H9 (cell line): ENCODE results near the gene FBXO24. TPM values are rescaled to one million over a fixed set of nuclear protein-coding genes. Genes with fewer than 3 reads are reported as not detected.

Experiments used
- DNase-seq: peaks from one replicate; pipeline ENCODE4 v3.0.0-alpha.2; 2017
- H2AFZ ChIP-seq: one replicate; pipeline ENCODE4 v1.6.1; 2013; ENCODE audit warnings: mild to moderate bottlenecking, low read length, control low read depth, moderate library complexity
- H2AK5ac ChIP-seq: 2 replicates; pipeline ENCODE4 v1.6.1; 2013; ENCODE audit warnings: low read length, control low read depth, mixed read lengths; ENCODE audit not compliant: insufficient read length
- H2BK120ac ChIP-seq: one replicate; pipeline ENCODE4 v1.6.1; 2013; ENCODE audit warnings: low read depth, mild to moderate bottlenecking, low read length, control low read depth, inconsistent platforms; ENCODE audit not compliant: poor library complexity, severe bottlenecking
- H2BK12ac ChIP-seq: 2 replicates; pipeline ENCODE4 v1.6.1; 2013; ENCODE audit warnings: low read length, control low read depth, mixed read lengths, low read depth; ENCODE audit not compliant: insufficient read length
- H2BK15ac ChIP-seq: 2 replicates; pipeline ENCODE4 v1.6.1; 2013; ENCODE audit warnings: low read depth, low read length, control low read depth
- H2BK20ac ChIP-seq: one replicate; pipeline ENCODE4 v1.6.1; 2013; ENCODE audit warnings: low read depth, mild to moderate bottlenecking, low read length, control low read depth, inconsistent platforms; ENCODE audit not compliant: poor library complexity, severe bottlenecking
- H2BK5ac ChIP-seq: 2 replicates; pipeline ENCODE4 v1.6.1; 2013; ENCODE audit warnings: low read length, control low read depth, mixed read lengths; ENCODE audit not compliant: insufficient read length
- H3K14ac ChIP-seq: 2 replicates; pipeline ENCODE4 v1.6.1; 2013; ENCODE audit warnings: low read length, control low read depth; ENCODE audit not compliant: insufficient read depth
- H3K18ac ChIP-seq: 2 replicates; pipeline ENCODE4 v1.6.1; 2013; ENCODE audit warnings: low read depth, mild to moderate bottlenecking, mixed read lengths, low read length, control low read depth; ENCODE audit not compliant: insufficient read length
- H3K23ac ChIP-seq: 2 replicates; pipeline ENCODE4 v1.6.1; 2013; ENCODE audit warnings: low read length, control low read depth, mixed read lengths, low read depth; ENCODE audit not compliant: insufficient read length
- H3K23me2 ChIP-seq: 2 replicates; pipeline ENCODE4 v1.6.1; 2013; ENCODE audit warnings: low read depth, mild to moderate bottlenecking, mixed read lengths, low read length, control low read depth; ENCODE audit not compliant: insufficient read length, poor library complexity, severe bottlenecking
- H3K27ac ChIP-seq: 2 replicates; pipeline ENCODE4 v1.5.1; 2013; ENCODE audit warnings: low read length, control low read depth, mixed read lengths, low read depth; ENCODE audit not compliant: insufficient read length
- H3K27me3 ChIP-seq: 2 replicates; pipeline ENCODE4 v1.6.1; 2013; ENCODE audit warnings: low read length, control low read depth, inconsistent platforms; ENCODE audit not compliant: insufficient read depth
- H3K4ac ChIP-seq: 2 replicates; pipeline ENCODE4 v1.6.1; 2013; ENCODE audit warnings: low read depth, mild to moderate bottlenecking, control low read depth, inconsistent platforms, low read length, moderate library complexity
- H3K4me1 ChIP-seq: 2 replicates; pipeline ENCODE4 v1.6.1; 2013; ENCODE audit warnings: low read length, control low read depth, inconsistent platforms; ENCODE audit not compliant: insufficient read depth
- H3K4me2 ChIP-seq: 2 replicates; pipeline ENCODE4 v1.6.1; 2013; ENCODE audit warnings: low read length, control low read depth, mixed read lengths; ENCODE audit not compliant: insufficient read length, insufficient read depth
- H3K56ac ChIP-seq: 2 replicates; pipeline ENCODE4 v1.6.1; 2013; ENCODE audit warnings: low read depth, mild to moderate bottlenecking, mixed read lengths, low read length, control low read depth; ENCODE audit not compliant: insufficient read length
- H3K79me1 ChIP-seq: 2 replicates; pipeline ENCODE4 v1.6.1; 2013; ENCODE audit warnings: low read depth, mild to moderate bottlenecking, moderate library complexity, low read length, control low read depth, inconsistent platforms; ENCODE audit not compliant: insufficient read depth, poor library complexity, severe bottlenecking
- H3K79me2 ChIP-seq: 2 replicates; pipeline ENCODE4 v1.6.1; 2013; ENCODE audit warnings: low read length, control low read depth, inconsistent platforms; ENCODE audit not compliant: insufficient read depth
- H3K9ac ChIP-seq: 2 replicates; pipeline ENCODE4 v1.6.1; 2013; ENCODE audit warnings: low read length, control low read depth, mixed read lengths; ENCODE audit not compliant: insufficient read length; ENCODE audit errors: extremely low read depth
- H3K9me3 ChIP-seq: one replicate; pipeline ENCODE4 v1.6.1; 2013; ENCODE audit warnings: low read depth, low read length, inconsistent platforms; ENCODE audit not compliant: control insufficient read depth
- H3T11ph ChIP-seq: one replicate; pipeline ENCODE4 v1.6.1; 2013; ENCODE audit warnings: mild to moderate bottlenecking, low read length, control low read depth, inconsistent platforms
- H4K20me1 ChIP-seq: one replicate; pipeline ENCODE4 v1.6.1; 2013; ENCODE audit not compliant: control insufficient read depth, insufficient read length, insufficient read depth
- H4K5ac ChIP-seq: 2 replicates; pipeline ENCODE4 v1.6.1; 2013; ENCODE audit warnings: low read depth, mild to moderate bottlenecking, mixed read lengths, low read length, control low read depth; ENCODE audit not compliant: insufficient read length
- H4K8ac ChIP-seq: replicated peaks from 2 replicates; pipeline ENCODE4 v1.6.1; 2013; ENCODE audit warnings: low read length, control low read depth, mixed read lengths, low read depth; ENCODE audit not compliant: insufficient read length
- H4K91ac ChIP-seq: 2 replicates; pipeline ENCODE4 v1.6.1; 2013; ENCODE audit warnings: low read depth, mild to moderate bottlenecking, moderate library complexity, mixed read lengths, low read length, control low read depth; ENCODE audit not compliant: insufficient read length
- H3K27ac Mint-ChIP-seq, 3 experiments: 2 replicates in 2 of 3; 3 replicates in 1 of 3; pipeline ENCODE4 v1.8.0; 2020 to 2021; ENCODE audit warnings: mixed read lengths in 3 of 3, mild to moderate bottlenecking in 1 of 3, moderate library complexity in 1 of 3
- H3K27me3 Mint-ChIP-seq: 2 replicates; pipeline ENCODE4 v1.8.0; 2021; ENCODE audit warnings: low read depth, mild to moderate bottlenecking, moderate library complexity, mixed read lengths
- H3K36me3 Mint-ChIP-seq, 3 experiments: 2 replicates in 2 of 3; 3 replicates in 1 of 3; pipeline ENCODE4 v1.8.0; 2020 to 2021; ENCODE audit warnings: low read depth in 3 of 3, mixed read lengths in 3 of 3; ENCODE audit not compliant: insufficient read depth in 1 of 3
- H3K4me1 Mint-ChIP-seq, 2 experiments: 2 replicates each; pipeline ENCODE4 v1.8.0; 2020; ENCODE audit warnings: mixed read lengths in 2 of 2
- H3K4me3 Mint-ChIP-seq, 2 experiments: 2 replicates in 1 of 2; 3 replicates in 1 of 2; pipeline ENCODE4 v1.8.0; 2020 to 2021; ENCODE audit warnings: mild to moderate bottlenecking in 2 of 2, mixed read lengths in 2 of 2, moderate library complexity in 1 of 2
- H3K9me3 Mint-ChIP-seq, 2 experiments: 2 replicates in 1 of 2; 3 replicates in 1 of 2; pipeline ENCODE4 v1.8.0; 2020; ENCODE audit warnings: mild to moderate bottlenecking in 2 of 2, mixed read lengths in 2 of 2, moderate library complexity in 1 of 2
- CTCF ChIP-seq: fragments of 200-600 bp; sonication (generic); conservative IDR thresholded peaks from 3 replicates; pipeline ENCODE4 v1.8.0; 2021; ENCODE audit warnings: antibody characterized with exemption, mild to moderate bottlenecking
- WGBS: extraction: QIAGEN DNeasy Blood & Tissue Kit; methylation state at CpG from one replicate; pipeline ENCODE4 v1.1.7; 2013; ENCODE audit warnings: missing lambda C conversion rate, low lambda C conversion rate, mixed read lengths; ENCODE audit not compliant: insufficient read length; ENCODE audit errors: extremely low coverage; 5-methylcytosine and 5-hydroxymethylcytosine counted together
- total RNA-seq: library from RNA; stranded (reverse); gene quantifications from 2 replicates; pipeline ENCODE4 v1.2.1, GENCODE V29; 2021

FBXO24 gene
- total RNA-seq, 1 experiment from 2014 or later: 0.85 TPM

- H4K20me1 ChIP-seq: no peaks in the 10 kb centered on the region
- no peak overlapping the region for H2BK5ac ChIP-seq
- no peak overlapping the region for H4K91ac ChIP-seq
- no peak overlapping the region for H2AK5ac ChIP-seq
- no peak overlapping the region for H3K4me2 ChIP-seq
- no peaks in the 10 kb centered on the region for H3K9me3 ChIP-seq
- H3K4me1 ChIP-seq: peaks cover 5% of the 10 kb centered on the region; the same call in 1 of the 2 replicates
- H3K79me2 ChIP-seq: no peaks in the 10 kb centered on the region
- H2AFZ ChIP-seq: no peak overlapping the region
- no peak overlapping the region for H3K4me3 Mint-ChIP-seq
- no peak overlapping the region for H2BK20ac ChIP-seq
- no peak overlapping the region for H3K27ac Mint-ChIP-seq
- H3K27me3 ChIP-seq: no peaks in the 10 kb centered on the region
- H3K23me2 ChIP-seq: peaks cover 9% of the 10 kb centered on the region
- no peak overlapping the region; the same call in 1 of the 2 replicates for H3K14ac ChIP-seq
- no peak overlapping the region for H3K56ac ChIP-seq
- no peak overlapping the region for H4K8ac ChIP-seq
- H3K27me3 Mint-ChIP-seq: peaks cover 5% of the 10 kb centered on the region
- no peak overlapping the region for H2BK15ac ChIP-seq
- H3T11ph ChIP-seq: no peak overlapping the region
- no peak overlapping the region for H3K23ac ChIP-seq
- peak; percentile 29 for DNase-seq
- peaks cover 25 to 28% of the 10 kb centered on the region in 2 experiments for H3K4me1 Mint-ChIP-seq
- WGBS: no CpG with 5 or more reads among the region's 30 CpGs
- H4K5ac ChIP-seq: no peak overlapping the region
- peaks cover 8 to 18% (median 17%) of the 10 kb centered on the region in 3 experiments; a peak in 6 of 7 replicates for H3K36me3 Mint-ChIP-seq
- no peak overlapping the region for H3K27ac ChIP-seq
- H3K4ac ChIP-seq: no peak overlapping the region
- H3K79me1 ChIP-seq: no peaks in the 10 kb centered on the region
- no peak overlapping the region for H3K9ac ChIP-seq
- TF ChIP-seq CTCF: no peak
- H3K9me3 Mint-ChIP-seq: peaks cover 0 to 2% of the 10 kb centered on the region in 2 experiments; a peak in 1 of 5 replicates
- H2BK12ac ChIP-seq: no peak overlapping the region
- no peak overlapping the region for H3K18ac ChIP-seq
- H2BK120ac ChIP-seq: no peak overlapping the region
Measured at GRCh38 chr7:100572949-100573675, 13.0 kb upstream of the FBXO24 start.
